ENCODE data around the gene TLE4. TPM values are rescaled to one million over a fixed set of nuclear protein-coding genes. Genes with fewer than 3 reads are reported as not detected.

TLE4 gene
- total RNA-seq, 1 donor from 2014 or later, result 17.2 TPM

- no peak for TF ChIP-seq CTCF (IDR thresholded peaks at IDR 0.05; ENCODE audit: insufficient read depth, low read length, poor library complexity, severe bottlenecking)
- Histone ChIP-seq H3K4me3 (ENCODE audit: low read depth, low read length) (no peak overlapping the region), H3K36me3 (ENCODE audit: control insufficient read depth, insufficient read depth, low read length) (peaks cover 2% of the 10 kb centered on the region), H3K27me3 (ENCODE audit: control insufficient read depth, insufficient read depth, low read length) (no peaks in the 10 kb centered on the region)
- no peak for DNase-seq (ENCODE audit: low read depth)
These were observed 69.3 kb downstream of the TLE4 start for GRCh38 chr9:79641070-79641469.

- H3K4me3 ChIP-seq (ENCODE audit: low read depth, low read length), result no peak overlapping the region
- no peak for TF ChIP-seq CTCF (IDR thresholded peaks at IDR 0.05; ENCODE audit: insufficient read depth, low read length, poor library complexity, severe bottlenecking)
These were observed 70.9 kb downstream of the TLE4 start for GRCh38 chr9:79642671-79643070.

GRCh38 chr9:79644048-79644447 lies 72.3 kb downstream of the TLE4 start:
- peaks cover 2% of the 10 kb centered on the region for H3K36me3 ChIP-seq (ENCODE audit: control insufficient read depth, insufficient read depth, low read length)
- H3K27me3 ChIP-seq (ENCODE audit: control insufficient read depth, insufficient read depth, low read length), result no peaks in the 10 kb centered on the region
- no peak for TF ChIP-seq CTCF (IDR thresholded peaks at IDR 0.05; ENCODE audit: insufficient read depth, low read length, poor library complexity, severe bottlenecking)
- DNase-seq (ENCODE audit: low read depth), result no peak
- H3K4me3 ChIP-seq (ENCODE audit: low read depth, low read length), result no peak overlapping the region

More at GRCh38 chr9:79642671-79643070, 70.9 kb downstream of the TLE4 start:
- Histone ChIP-seq H3K36me3 (ENCODE audit: control insufficient read depth, insufficient read depth, low read length) (peaks cover 2% of the 10 kb centered on the region), H3K27me3 (ENCODE audit: control insufficient read depth, insufficient read depth, low read length) (no peaks in the 10 kb centered on the region)
- no peak for DNase-seq (ENCODE audit: low read depth)

GRCh38 chr9:79644601-79645000 lies 72.8 kb downstream of the TLE4 start:
- no peak for TF ChIP-seq CTCF (IDR thresholded peaks at IDR 0.05; ENCODE audit: insufficient read depth, low read length, poor library complexity, severe bottlenecking)
- H3K4me3 ChIP-seq (ENCODE audit: low read depth, low read length), result no peak overlapping the region
- DNase-seq (ENCODE audit: low read depth), result no peak
- no peaks in the 10 kb centered on the region for H3K27me3 ChIP-seq (ENCODE audit: control insufficient read depth, insufficient read depth, low read length)
- peaks cover 2% of the 10 kb centered on the region for H3K36me3 ChIP-seq (ENCODE audit: control insufficient read depth, insufficient read depth, low read length)

- TF ChIP-seq CTCF (IDR thresholded peaks at IDR 0.05; ENCODE audit: insufficient read depth, low read length, poor library complexity, severe bottlenecking), result no peak
- H3K27me3 ChIP-seq (ENCODE audit: control insufficient read depth, insufficient read depth, low read length), result no peaks in the 10 kb centered on the region
- H3K36me3 ChIP-seq (ENCODE audit: control insufficient read depth, insufficient read depth, low read length), result peaks cover 2% of the 10 kb centered on the region
- DNase-seq (ENCODE audit: low read depth), result no peak
- no peak overlapping the region for H3K4me3 ChIP-seq (ENCODE audit: low read depth, low read length)
These were observed 73.3 kb downstream of the TLE4 start for GRCh38 chr9:79645110-79645509.

- no peak for DNase-seq (ENCODE audit: low read depth)
- H3K27me3 ChIP-seq (ENCODE audit: control insufficient read depth, insufficient read depth, low read length), result no peaks in the 10 kb centered on the region
- no peak for TF ChIP-seq CTCF (IDR thresholded peaks at IDR 0.05; ENCODE audit: insufficient read depth, low read length, poor library complexity, severe bottlenecking)
These were observed 74.3 kb downstream of the TLE4 start for GRCh38 chr9:79646096-79646495.

More at GRCh38 chr9:79646096-79646495, 74.3 kb downstream of the TLE4 start:
- no peak overlapping the region for H3K4me3 ChIP-seq (ENCODE audit: low read depth, low read length)
- H3K36me3 ChIP-seq (ENCODE audit: control insufficient read depth, insufficient read depth, low read length), result peaks cover 2% of the 10 kb centered on the region
